Right atrium auricular region (tissue), 2 donors: ENCODE results near the gene RAB6C. TPM values are rescaled to one million over a fixed set of nuclear protein-coding genes. Genes with fewer than 3 reads are reported as not detected.
"Not testable (repeated sequence)": the region's sequence is repeated elsewhere in the genome, so short reads cannot be mapped to it uniquely, and the experiment has no call there.

Source experiments
- DNase-seq: peaks from one replicate; pipeline ENCODE4 v3.0.0-alpha.2; 2019; ENCODE audit warnings: low spot score
- H3K27ac ChIP-seq, 2 donors: fragments of 200-600 bp; sonication (generic); 1 replicate in 1 of 2; 2 replicates in 1 of 2; pipeline ENCODE4 v1.5.1; 2016 to 2019
- H3K27me3 ChIP-seq, 2 donors: fragments of 200-600 bp; sonication (generic); one replicate each; pipeline versions ENCODE4 v1.5.1 to v1.6.0; 2017 to 2019
- H3K36me3 ChIP-seq: fragments of 200-600 bp; sonication (generic); one replicate; pipeline ENCODE4 v1.5.1; 2016
- H3K4me1 ChIP-seq, 2 donors: fragments of 200-600 bp; sonication (generic); one replicate each; pipeline versions ENCODE4 v1.5.1 to v1.6.0; 2017 to 2019
- H3K4me3 ChIP-seq, 2 donors: fragments of 200-600 bp; sonication (generic); 1 replicate in 1 of 2; 2 replicates in 1 of 2; pipeline ENCODE4 v1.5.1; 2017 to 2019; ENCODE audit warnings: mild to moderate bottlenecking in 1 of 2, moderate library complexity in 1 of 2
- H3K9me3 ChIP-seq, 2 donors: fragments of 200-600 bp; sonication (generic); one replicate each; pipeline ENCODE4 v1.5.1; 2019
- total RNA-seq, 2 donors: library from RNA; depleted of rRNA; stranded (reverse); fragments of >200 nt; gene quantifications; one replicate each; pipeline ENCODE4 v1.1.0, GENCODE V29; 2016
- TF ChIP-seq, protein P1 (sequence below), 2 donors: fragments of 200-600 bp; sonication (generic); IDR thresholded peaks; one replicate each; pipeline ENCODE4 v1.5.1; 2019; ENCODE audit warnings: antibody characterized with exemption in 2 of 2

Gene RAB6C
- total RNA-seq, 2 donors from 2014 or later: not detected

DNA sequence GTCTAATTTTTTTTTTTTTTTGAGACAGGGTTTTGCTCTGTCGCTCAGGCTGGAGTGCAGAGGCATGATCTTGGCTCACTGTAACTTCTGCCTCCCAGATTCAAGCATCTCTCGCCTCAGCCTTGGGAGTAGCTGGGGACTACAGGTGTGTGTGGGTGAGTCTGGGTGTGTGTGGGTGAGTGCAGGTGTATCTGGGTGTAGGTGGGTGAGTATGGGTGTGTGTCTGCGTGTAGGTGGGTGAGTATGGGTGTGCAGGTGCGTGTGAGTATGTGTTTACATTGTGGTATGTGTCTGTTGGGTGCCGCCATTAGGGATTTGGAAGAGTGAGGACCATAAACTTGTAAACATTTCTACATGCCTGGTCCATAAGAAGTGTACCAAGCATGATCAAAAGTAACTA, 1.5 kb upstream of the RAB6C start:
- Histone ChIP-seq H3K4me1 (no peaks in the 10 kb centered on the region), H3K27me3 (peaks cover 0 to 7% of the 10 kb centered on the region in 2 donors), H3K36me3 (no peaks in the 10 kb centered on the region), H3K4me3 (no peak overlapping the region), H3K9me3 (no peaks in the 10 kb centered on the region), H3K27ac (no peak overlapping the region)
- TF ChIP-seq, protein P1, sequence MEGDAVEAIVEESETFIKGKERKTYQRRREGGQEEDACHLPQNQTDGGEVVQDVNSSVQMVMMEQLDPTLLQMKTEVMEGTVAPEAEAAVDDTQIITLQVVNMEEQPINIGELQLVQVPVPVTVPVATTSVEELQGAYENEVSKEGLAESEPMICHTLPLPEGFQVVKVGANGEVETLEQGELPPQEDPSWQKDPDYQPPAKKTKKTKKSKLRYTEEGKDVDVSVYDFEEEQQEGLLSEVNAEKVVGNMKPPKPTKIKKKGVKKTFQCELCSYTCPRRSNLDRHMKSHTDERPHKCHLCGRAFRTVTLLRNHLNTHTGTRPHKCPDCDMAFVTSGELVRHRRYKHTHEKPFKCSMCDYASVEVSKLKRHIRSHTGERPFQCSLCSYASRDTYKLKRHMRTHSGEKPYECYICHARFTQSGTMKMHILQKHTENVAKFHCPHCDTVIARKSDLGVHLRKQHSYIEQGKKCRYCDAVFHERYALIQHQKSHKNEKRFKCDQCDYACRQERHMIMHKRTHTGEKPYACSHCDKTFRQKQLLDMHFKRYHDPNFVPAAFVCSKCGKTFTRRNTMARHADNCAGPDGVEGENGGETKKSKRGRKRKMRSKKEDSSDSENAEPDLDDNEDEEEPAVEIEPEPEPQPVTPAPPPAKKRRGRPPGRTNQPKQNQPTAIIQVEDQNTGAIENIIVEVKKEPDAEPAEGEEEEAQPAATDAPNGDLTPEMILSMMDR (IDR thresholded peaks at IDR 0.05): no peak
- DNase-seq: no peak

GRCh38 chr2:129980246-129980645, 780 bp downstream of the RAB6C start:
- not testable (repeated sequence) for H3K9me3 ChIP-seq, H3K27me3 ChIP-seq, H3K4me1 ChIP-seq, DNase-seq, H3K36me3 ChIP-seq, H3K4me3 ChIP-seq, H3K27ac ChIP-seq

DNA sequence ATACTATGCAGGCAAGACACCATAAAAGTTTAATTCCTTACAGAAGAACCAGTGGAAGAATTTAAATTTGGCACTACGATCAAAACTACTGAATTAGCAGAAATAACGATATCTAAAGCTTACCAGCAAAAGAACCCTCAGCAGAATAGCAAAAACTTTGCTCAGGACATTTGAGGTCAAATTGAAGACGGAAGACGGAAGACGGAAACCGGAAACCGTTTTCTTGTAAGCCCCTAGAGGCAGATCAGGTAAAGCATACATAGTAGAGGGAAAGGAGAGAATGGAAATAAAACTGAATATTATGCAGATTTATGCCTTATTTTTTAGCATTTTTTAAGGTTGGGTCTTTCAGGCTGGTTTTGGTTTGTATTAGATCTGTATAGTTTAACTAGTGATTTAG, 2.2 kb downstream of the RAB6C start:
- DNase-seq, H3K4me3 ChIP-seq, H3K36me3 ChIP-seq, H3K27me3 ChIP-seq, H3K4me1 ChIP-seq, H3K27ac ChIP-seq, H3K9me3 ChIP-seq: not testable (repeated sequence)

GRCh38 chr2:129984426-129984825, 5.0 kb downstream of the RAB6C start:
- no peak for DNase-seq
- H3K36me3 ChIP-seq: no peaks in the 10 kb centered on the region
- no peaks in the 10 kb centered on the region for H3K9me3 ChIP-seq
- TF ChIP-seq, protein P1 (IDR thresholded peaks at IDR 0.05): no peak
- peaks cover 0 to under 1% of the 10 kb centered on the region in 2 donors for H3K27me3 ChIP-seq
- H3K4me1 ChIP-seq: no peaks in the 10 kb centered on the region
- H3K4me3 ChIP-seq: no peak overlapping the region
- no peak overlapping the region for H3K27ac ChIP-seq

DNA sequence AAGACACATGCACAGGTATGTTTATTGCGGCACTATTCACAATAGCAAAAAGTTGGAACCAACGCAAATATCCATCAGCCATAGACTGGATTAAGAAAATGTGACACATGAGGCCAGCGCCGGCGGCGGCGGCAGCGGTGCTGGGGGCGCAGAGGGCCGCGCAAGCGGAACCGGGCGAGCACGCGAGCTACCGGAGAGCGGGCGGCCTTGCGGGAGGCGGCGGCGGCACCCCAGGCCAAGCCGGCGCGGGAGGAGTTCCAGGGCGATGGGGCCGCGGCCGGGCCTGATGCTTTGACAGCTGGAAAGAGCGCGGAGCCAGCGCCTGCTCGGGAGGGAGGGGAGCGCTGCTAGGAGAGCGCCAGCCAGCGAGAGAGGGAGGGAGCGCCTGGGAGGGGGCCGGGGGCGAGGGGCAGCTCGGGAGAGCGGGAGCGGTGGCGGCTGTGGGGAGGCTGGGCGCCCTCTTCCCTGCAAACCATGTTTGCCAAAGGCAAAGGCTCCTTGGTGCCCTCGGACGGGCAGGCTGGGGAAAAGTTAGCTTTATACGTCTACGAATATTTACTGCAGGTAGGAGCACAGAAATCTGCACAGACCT, 13.0 kb downstream of the RAB6C start:
- not testable (repeated sequence) for H3K27ac ChIP-seq, H3K36me3 ChIP-seq, H3K4me1 ChIP-seq, H3K27me3 ChIP-seq, DNase-seq, H3K4me3 ChIP-seq, H3K9me3 ChIP-seq

DNA sequence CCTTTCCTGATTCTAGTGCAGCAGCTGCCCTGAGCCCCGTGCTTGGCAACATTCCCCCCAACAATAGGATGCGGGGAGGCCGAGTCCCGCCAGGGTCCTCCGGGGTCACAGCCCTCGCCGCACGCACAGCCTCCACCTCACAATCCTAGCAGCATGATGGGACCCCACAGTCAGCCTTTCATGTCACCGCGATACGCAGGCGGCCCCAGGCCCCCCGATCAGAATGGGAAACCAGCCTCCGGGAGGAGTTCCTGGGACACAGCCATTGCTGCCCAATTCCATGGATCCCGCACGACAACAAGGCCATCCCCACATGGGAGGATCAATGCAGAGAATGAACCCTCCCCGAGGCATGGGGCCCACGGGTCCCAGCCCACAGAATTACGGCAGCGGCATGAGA, 13.7 kb downstream of the RAB6C start:
- not testable (repeated sequence) for H3K27me3 ChIP-seq, H3K4me1 ChIP-seq, DNase-seq, H3K36me3 ChIP-seq, H3K9me3 ChIP-seq, H3K4me3 ChIP-seq, H3K27ac ChIP-seq

DNA sequence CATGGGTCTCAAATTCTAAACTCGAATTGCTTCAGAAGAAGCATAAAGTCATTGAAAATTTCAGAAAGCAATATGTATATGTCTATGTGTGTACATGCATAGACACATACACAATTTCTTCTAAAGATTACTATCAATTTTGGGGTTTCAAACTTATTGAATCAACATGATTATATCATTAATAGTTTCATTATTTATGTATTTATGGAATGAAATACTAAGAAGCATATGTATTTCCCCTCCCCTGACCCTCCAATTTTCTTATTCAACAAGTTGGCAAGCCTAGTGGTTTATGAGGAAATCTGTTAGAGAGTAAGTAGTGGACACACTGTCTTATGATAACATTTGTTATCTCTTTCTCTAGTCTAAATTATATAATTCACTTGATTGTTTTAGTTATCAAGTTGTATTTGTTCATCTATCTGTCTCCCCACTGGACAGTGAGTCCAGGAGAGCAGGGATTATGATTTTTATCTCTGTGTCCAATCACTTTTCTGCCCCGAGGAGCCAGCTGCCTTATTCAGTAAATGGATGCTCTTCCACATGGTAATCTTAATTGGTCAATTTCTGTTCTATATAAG, 17.3 kb downstream of the RAB6C start:
- H3K36me3 ChIP-seq, H3K27me3 ChIP-seq, H3K27ac ChIP-seq, H3K9me3 ChIP-seq, DNase-seq, H3K4me1 ChIP-seq, H3K4me3 ChIP-seq: not testable (repeated sequence)

DNA sequence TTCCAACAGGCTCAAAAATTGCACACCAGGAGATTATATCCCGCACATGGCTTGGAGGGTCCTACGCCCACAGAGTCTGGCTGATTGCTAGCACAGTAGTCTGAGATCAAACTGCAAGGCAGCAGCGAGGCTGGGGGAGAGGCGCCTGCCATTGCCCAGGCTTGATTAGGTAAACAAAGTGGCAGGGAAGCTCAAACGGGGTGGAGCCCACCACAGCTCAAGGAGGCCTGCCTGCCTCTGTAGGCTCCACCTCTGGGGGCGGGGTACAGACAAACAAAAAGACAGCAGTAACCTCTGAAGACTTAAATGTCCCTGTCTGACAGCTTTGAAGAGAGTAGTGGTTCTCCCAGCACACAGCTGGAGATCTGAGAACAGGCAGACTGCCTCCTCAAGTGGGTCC, 19.3 kb downstream of the RAB6C start:
- not testable (repeated sequence) for H3K9me3 ChIP-seq, DNase-seq, H3K4me1 ChIP-seq, H3K27me3 ChIP-seq, H3K27ac ChIP-seq, H3K4me3 ChIP-seq, H3K36me3 ChIP-seq

DNA sequence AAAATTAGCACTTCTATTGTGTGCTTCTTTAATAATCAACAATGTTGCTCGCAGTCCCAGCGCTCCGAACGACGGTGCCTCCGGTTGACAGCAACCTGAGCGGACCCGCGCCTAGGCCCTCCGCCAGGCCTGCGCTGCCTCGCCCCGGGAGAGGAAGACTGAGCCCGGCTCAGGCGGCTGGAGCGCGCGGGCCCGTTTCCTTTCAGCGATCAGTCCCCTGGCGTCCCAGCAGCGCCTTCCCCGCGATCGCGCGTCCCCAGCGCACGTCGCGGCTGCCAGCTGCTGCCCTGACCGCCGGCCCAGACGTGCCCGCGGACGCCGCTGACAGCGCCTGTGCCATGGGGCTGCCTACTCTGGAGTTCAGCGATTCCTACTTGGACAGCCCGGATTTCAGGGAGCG, 26.4 kb downstream of the RAB6C start:
- H3K36me3 ChIP-seq, H3K27me3 ChIP-seq, H3K4me1 ChIP-seq, H3K27ac ChIP-seq, DNase-seq, H3K4me3 ChIP-seq, H3K9me3 ChIP-seq: not testable (repeated sequence)

GRCh38 chr2:130016701-130017100, 37.2 kb downstream of the RAB6C start:
- not testable (repeated sequence) for H3K27ac ChIP-seq, H3K36me3 ChIP-seq, H3K9me3 ChIP-seq, H3K4me1 ChIP-seq, DNase-seq, H3K4me3 ChIP-seq, H3K27me3 ChIP-seq
